IMR-90 (cell line): ENCODE data around the gene C2orf69.

Experiments used
- BHLHE40 ChIP-seq: fragments of 150-350 bp; IDR thresholded peaks from 2 replicates; pipeline ENCODE4 v1.6.1; 2016; ENCODE audit warnings: mild to moderate bottlenecking, low read depth, low read length
- CTCF ChIP-seq: conservative IDR thresholded peaks from 2 replicates; pipeline ENCODE4 v1.5.1; 2012; ENCODE audit warnings: mild to moderate bottlenecking, low read depth, low read length, improper control_type of control experiment
- POLR2A ChIP-seq: IDR thresholded peaks from 2 replicates; pipeline ENCODE4 v1.6.1; 2012; ENCODE audit warnings: mild to moderate bottlenecking, low read depth, low read length
- RAD21 ChIP-seq: IDR thresholded peaks from 2 replicates; pipeline ENCODE4 v1.6.1; 2012; ENCODE audit warnings: low read length, improper control_type of control experiment
- SMC3 ChIP-seq: fragments of 150-350 bp; IDR thresholded peaks from 2 replicates; pipeline ENCODE4 v1.6.1; 2016; ENCODE audit warnings: low read depth, mild to moderate bottlenecking, antibody characterized with exemption, low read length, moderate library complexity
- USF2 ChIP-seq: fragments of 150-350 bp; IDR thresholded peaks from 2 replicates; pipeline ENCODE4 v1.6.1; 2017; ENCODE audit warnings: mild to moderate bottlenecking, antibody characterized with exemption, low read length, low read depth

DNA sequence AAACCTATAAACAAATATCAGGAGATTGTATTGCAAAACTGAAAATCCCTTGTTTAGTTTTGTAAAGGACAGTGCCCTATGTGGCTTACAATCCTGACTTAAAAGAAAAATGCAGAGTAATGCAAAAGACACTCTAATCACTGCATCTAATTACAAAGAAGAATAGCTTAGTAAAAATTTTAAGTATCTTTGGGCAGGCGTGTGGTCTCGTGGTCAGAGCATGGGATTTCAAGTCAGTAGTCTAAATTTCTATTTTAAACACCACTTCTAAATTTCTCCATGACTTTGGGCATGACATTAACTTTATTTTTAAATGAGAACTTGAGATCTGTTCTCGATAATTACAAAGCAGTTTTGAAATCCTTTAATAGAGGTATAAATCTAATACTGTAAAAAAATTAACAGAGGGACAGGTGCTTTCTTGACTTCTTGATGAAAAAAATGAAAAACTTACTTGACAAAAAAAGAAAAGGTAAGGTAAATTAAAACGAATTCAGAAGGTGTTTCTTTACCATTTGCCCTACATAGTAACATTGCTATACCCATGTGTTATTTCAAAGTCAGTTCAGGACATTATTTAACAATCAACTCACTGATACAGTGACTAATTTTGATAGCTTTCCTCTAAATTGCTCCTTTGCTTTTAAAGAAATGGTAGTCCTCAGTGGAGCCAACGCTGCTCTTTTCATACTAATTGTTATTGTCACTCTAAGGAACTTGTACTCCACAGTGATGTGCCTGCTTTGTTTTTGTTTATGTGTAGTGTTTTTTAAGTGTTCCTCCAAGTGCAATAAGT lies 42.5 kb upstream of the C2orf69 start:
- TF ChIP-seq CTCF, result no peak
- no peak for TF ChIP-seq BHLHE40
- no peak for TF ChIP-seq SMC3
- TF ChIP-seq POLR2A, result no peak
- TF ChIP-seq USF2, result no peak
- no peak for TF ChIP-seq RAD21
